SH-SY5Y (cell line): Measurements from ENCODE around the gene KCNE3.

ENCODE experiments used
- GATA2 ChIP-seq: IDR thresholded peaks from 2 replicates; pipeline ENCODE4 v1.6.1; 2011; ENCODE audit warnings: mild to moderate bottlenecking, low read depth, low read length
- GATA3 ChIP-seq: IDR thresholded peaks from 2 replicates; pipeline ENCODE4 v1.6.1; 2011; ENCODE audit warnings: low read depth, mild to moderate bottlenecking, low read length, moderate library complexity

Gene KCNE3

DNA sequence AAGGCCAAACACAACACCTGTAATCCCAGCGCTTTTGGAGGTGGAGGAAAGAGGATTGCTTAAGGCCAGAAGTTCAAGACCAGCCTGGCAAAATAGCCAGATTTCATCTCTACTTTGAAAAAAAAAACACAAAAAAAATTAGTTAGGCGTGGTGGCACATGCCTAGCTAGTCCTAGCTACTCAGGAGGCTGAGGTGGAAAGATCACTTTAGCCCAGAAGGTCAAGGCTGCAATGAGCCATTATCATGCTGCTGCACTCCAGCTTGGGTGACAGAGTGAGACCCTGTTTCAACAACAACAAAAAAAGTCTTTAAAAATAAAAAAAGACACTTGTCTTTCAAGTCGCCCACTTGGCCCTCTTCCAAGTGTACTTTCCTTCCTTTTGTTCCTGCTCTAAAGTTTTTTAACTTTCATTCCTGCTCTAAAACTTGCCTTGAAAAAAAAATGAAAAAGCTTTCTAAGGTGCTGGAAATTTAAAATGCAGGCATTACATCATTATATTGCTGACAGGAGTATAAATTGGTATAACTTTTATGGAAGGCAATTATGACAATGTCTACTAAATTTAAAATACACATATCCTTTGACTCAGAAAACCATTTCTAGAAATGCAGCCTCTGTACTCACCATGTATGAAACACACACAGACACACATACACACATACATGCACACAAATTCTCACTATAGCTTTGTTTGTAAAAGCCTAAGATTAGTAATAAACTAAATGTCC lies 13.5 kb upstream of the KCNE3 start:
- TF ChIP-seq GATA2 (no peak), GATA3 (no peak)

DNA sequence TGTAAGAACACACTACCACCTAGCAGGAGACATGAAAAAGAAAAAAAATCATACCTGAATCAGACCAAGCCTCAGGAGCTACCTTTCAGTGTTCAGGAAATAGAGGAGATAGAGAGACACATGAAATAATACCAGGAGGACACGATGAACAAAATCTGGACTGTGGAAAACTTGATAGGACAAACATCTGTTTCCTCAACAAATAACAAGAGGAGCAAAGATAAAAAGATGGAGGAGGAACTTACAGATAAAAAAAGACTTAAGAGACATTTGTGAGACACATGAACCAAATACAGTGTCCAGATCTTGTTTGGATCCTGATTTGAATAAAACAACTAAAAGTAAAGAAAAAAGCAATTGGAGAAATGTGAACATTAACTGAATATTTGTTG lies 12.4 kb upstream of the KCNE3 start:
- TF ChIP-seq GATA2 (no peak), GATA3 (no peak)

DNA sequence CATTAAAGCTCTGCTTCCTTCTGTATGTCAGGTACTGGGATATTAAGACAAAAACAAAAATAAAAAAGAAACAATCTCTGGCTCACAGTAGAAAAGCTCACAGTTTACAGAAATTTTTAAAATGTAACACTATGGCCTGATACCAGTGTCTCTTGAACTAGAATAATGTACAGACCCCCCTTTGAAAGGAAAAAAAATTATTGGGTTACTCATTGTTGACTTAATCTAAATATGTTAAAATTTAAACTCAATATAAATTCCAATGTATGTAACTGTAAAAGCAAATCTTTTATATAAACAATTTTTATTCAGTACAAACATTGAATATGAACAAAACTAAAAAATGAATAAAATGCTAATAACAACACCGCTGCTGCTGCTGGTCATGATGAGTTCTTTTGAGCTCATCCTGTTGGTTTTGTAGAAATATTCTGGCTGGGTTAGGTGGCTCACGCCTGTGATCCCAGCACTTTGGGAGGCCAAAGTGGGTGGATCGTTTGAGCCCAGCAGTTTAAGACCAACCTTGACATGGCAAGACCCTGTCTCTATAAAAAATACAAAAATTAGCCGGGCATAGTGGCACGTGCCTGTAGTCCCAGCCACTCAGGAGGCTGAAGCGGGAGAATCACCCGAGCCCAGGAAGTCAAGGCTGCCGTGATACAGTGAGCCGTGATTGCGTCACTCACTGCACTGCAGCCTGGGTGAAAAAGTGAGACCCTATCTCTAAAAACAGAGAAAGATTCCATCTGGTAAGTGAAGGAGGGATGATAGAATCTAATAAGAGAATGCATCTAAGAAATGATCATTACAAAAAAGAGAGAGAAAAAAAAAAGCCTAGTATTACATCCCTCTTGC lies 11.8 kb upstream of the KCNE3 start:
- no peak for TF ChIP-seq GATA2
- no peak for TF ChIP-seq GATA3

- TF ChIP-seq GATA2 (no peak), GATA3 (no peak)
These were observed 9.2 kb upstream of the KCNE3 start for GRCh38 chr11:74476536-74476935.

- TF ChIP-seq GATA2 (no peak), GATA3 (no peak)
These were observed 7.0 kb upstream of the KCNE3 start for GRCh38 chr11:74474316-74474715.

- TF ChIP-seq GATA2 (no peak), GATA3 (no peak)
These were observed 6.2 kb upstream of the KCNE3 start for GRCh38 chr11:74473382-74474173.

DNA sequence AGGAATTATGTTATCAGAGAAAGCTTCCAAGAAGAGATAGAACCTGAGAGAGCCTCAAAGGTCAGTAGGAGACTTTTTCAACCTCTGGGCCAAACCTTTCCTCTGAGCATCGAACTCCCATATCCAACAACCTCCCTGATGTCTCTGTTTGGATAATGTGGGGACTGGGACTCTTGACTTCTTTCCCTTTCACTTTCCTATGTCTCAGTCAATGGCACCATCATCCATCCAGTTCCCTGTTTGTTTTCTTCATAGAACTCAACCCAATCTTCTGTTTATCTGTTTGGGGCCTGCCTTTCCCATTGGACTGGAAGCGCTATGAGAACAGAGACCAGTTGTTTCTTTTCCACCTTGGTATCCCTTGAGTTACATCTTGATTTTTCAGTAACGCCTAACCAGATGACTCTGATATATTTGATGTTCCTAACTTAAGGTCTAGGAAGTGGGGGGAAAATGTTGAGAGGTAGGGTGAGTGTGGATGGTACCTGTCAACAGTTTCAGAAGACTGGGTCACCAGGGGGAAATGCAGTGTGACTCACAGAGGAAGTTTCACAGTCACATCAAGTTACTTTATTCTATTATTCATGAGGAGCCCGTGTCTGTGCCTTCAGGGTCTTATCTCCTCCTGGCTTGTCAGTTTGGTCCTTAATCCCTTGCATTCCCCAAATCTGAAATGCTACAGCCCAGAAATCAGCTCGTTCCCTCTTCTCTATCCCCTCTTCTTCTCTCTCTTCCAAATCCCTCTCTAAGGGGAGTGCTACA lies 4.5 kb upstream of the KCNE3 start:
- TF ChIP-seq GATA2, result no peak

- no peak for TF ChIP-seq GATA3
- TF ChIP-seq GATA2, result no peak
These were observed 3.7 kb upstream of the KCNE3 start for GRCh38 chr11:74471037-74471436.

DNA sequence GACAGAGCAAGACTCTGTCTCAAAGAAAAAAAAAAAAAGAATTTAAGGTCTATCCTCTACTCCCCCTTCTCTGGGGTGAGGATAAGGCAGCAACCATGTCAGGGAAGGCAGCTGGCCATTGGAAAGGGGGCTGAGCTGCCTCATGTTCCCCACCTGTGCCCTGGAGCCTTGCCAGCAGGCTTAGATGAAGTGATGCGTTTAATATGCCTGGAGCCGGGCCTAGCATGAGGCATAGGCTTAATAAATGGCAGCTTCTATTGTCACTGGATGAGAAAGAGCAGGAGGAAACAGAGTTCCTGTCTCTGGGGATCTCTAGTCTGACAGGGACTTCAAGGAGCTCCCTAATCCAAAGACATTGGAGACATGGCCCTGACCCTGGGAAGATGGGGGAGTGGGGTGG lies 3.2 kb upstream of the KCNE3 start:
- no peak for TF ChIP-seq GATA2
- TF ChIP-seq GATA3, result no peak

- TF ChIP-seq GATA3 (no peak), GATA2 (no peak)
These were observed 1.6 kb upstream of the KCNE3 start for GRCh38 chr11:74468936-74469335.

DNA sequence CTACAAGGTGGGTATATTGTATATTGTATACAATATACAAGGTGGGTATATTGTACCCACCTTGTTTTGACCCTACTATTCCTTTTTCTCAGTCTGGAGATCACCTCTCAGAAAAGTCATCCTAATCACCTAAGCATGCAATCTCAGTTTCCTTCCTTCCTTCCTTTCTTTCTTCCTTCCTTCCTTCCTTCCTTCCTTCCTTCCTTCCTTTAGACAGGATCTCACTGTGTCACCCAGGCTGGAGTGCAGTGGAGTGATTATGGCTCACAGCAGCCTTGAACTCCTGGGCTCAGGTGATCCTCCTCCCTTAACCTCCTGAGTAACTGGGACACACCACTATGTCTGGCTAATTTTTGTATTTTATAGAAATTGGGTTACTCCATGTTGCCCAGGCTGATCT lies 1.2 kb upstream of the KCNE3 start:
- TF ChIP-seq GATA3 (no peak), GATA2 (no peak)

- TF ChIP-seq GATA2 (no peak), GATA3 (no peak)
These were observed 709 bp upstream of the KCNE3 start for GRCh38 chr11:74468058-74468457.

GRCh38 chr11:74465291-74465708 lies 2.0 kb downstream of the KCNE3 start:
- TF ChIP-seq GATA3 (no peak), GATA2 (no peak)

DNA sequence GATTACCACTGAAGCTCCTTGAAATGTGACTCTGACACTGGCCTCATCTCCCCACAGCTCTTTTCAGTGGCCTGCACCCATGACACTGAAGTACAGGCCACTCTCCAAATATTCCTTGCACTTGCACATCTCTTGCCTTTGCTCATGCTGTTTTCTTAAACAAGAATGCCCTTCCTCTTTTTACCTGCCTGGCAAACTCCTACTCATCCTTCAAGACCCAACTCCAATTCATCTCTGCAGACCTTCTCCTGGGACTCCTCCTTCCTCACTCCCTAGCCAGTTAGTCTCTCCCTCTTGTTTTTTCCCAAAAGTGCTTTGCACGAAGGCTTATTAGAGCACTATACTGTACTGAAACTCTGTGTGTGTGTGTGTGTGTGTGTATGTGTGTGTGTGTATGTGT lies 2.6 kb downstream of the KCNE3 start:
- no peak for TF ChIP-seq GATA3
- no peak for TF ChIP-seq GATA2
